GM12878 (cell line): Measurements from ENCODE around the gene ARPC1B. TPM values are rescaled to one million over a fixed set of nuclear protein-coding genes. Genes with fewer than 3 reads are reported as not detected.

Experiments
- ATAC-seq: fragments of 200-7000 bp; cut with Tn5 transposase; 3 replicates; pipeline ENCODE4 v1.9.1; 2020; ENCODE audit warnings: mild to moderate bottlenecking, moderate library complexity
- BruUV-seq: library from RNA; stranded (reverse); fragments of 400-500 nt; replicated peaks from 2 replicates; lab custom pipeline; 2021; lab: Mats Ljungman, UMichigan
- CTCF ChIA-PET: fragments of 300-600 bp; sonication (Branson Sonifier 250); formaldehyde crosslinking; extraction: SDS; loops from one replicate; lab custom pipeline; 2021; ENCODE audit warnings: inconsistent platforms; lab: Yijun Ruan, JAX
- POLR2A ChIA-PET: fragments of 350-600 bp; formaldehyde crosslinking; extraction: SDS; loops from one replicate; lab custom pipeline; 2021; ENCODE audit warnings: inconsistent platforms; lab: Charles Lee
- RAD21 ChIA-PET: fragments of 300-600 bp; sonication (Branson Sonifier 250); formaldehyde crosslinking; loops from one replicate; lab custom pipeline; 2023; ENCODE audit warnings: antibody characterized with exemption; ENCODE audit not compliant: unreplicated experiment; lab: Charles Lee
- SMC1A ChIA-PET: fragments of 300-600 bp; sonication (Branson Sonifier 250); formaldehyde crosslinking; loops from one replicate; lab custom pipeline; 2023; ENCODE audit not compliant: unreplicated experiment, uncharacterized antibody; lab: Charles Lee
- DNase-seq: peaks from one replicate; pipeline ENCODE4 v3.0.0-alpha.2; 2011; ENCODE audit warnings: low read depth, low spot score
- FAIRE-seq: peaks from 3 replicates; lab custom pipeline; 2011; peaks lifted over from hg19 to GRCh38; lab: Jason Lieb, UNC
- H2AFZ ChIP-seq: 2 replicates; pipeline ENCODE4 v1.6.0; 2011; ENCODE audit warnings: low read depth, low read length, control low read depth; ENCODE audit not compliant: control insufficient read depth
- H3K27ac ChIP-seq: 2 replicates; pipeline ENCODE4 v1.5.1; 2011; ENCODE audit warnings: control low read depth; ENCODE audit not compliant: control insufficient read depth, insufficient read depth
- H3K27me3 ChIP-seq, 2 experiments: replicated peaks in 1 of 2; 2 replicates each; pipeline versions ENCODE4 v1.6.0 to v1.6.1; 2011; ENCODE audit warnings: low read length in 1 of 2; ENCODE audit not compliant: control insufficient read depth in 2 of 2, insufficient read depth in 2 of 2
- H3K36me3 ChIP-seq, 2 experiments: 2 replicates each; pipeline ENCODE4 v1.5.1; 2011; ENCODE audit warnings: low read length in 1 of 2; ENCODE audit not compliant: control insufficient read depth in 2 of 2, insufficient read depth in 2 of 2
- H3K4me1 ChIP-seq: 2 replicates; pipeline ENCODE4 v1.6.1; 2011; ENCODE audit warnings: mild to moderate bottlenecking, low read length, moderate library complexity, mixed read lengths; ENCODE audit not compliant: control insufficient read depth, insufficient read depth
- H3K4me2 ChIP-seq: 2 replicates; pipeline ENCODE4 v1.6.0; 2011; ENCODE audit warnings: control low read depth; ENCODE audit not compliant: control insufficient read depth, insufficient read depth
- H3K4me3 ChIP-seq: fragments of 200-600 bp; sonication (generic); 2 replicates; pipeline ENCODE4 v1.5.1; 2016
- H3K79me2 ChIP-seq: 2 replicates; pipeline ENCODE4 v1.6.0; 2011; ENCODE audit warnings: low read length; ENCODE audit not compliant: control insufficient read depth, insufficient read depth
- H3K9ac ChIP-seq: 2 replicates; pipeline ENCODE4 v1.8.0; 2011; ENCODE audit warnings: low read length, control low read depth, mixed read lengths; ENCODE audit not compliant: control insufficient read depth, insufficient read depth
- H3K9me3 ChIP-seq: replicated peaks from 3 replicates; pipeline ENCODE4 v1.5.1; 2011; ENCODE audit warnings: mild to moderate bottlenecking, low read length; ENCODE audit not compliant: control insufficient read depth, insufficient read depth
- H4K20me1 ChIP-seq: 2 replicates; pipeline ENCODE4 v1.6.0; 2011; ENCODE audit not compliant: control insufficient read depth, insufficient read depth
- EZH2 ChIP-seq: IDR thresholded peaks from 2 replicates; pipeline ENCODE4 v1.6.1; 2012; ENCODE audit warnings: low read depth, mild to moderate bottlenecking, control low read depth, inconsistent platforms, low read length, borderline replicate concordance; ENCODE audit not compliant: control insufficient read depth
- HDGF ChIP-seq: fragments of 450-650 bp; IDR thresholded peaks from 2 replicates; pipeline ENCODE4 v1.6.1; 2016; ENCODE audit warnings: antibody characterized with exemption
- HSF1 ChIP-seq: fragments of 150-350 bp; IDR thresholded peaks from 2 replicates; pipeline ENCODE4 v1.6.1; 2014; ENCODE audit warnings: mild to moderate bottlenecking, low read depth, low read length
- NBN ChIP-seq: fragments of 450-650 bp; IDR thresholded peaks from 2 replicates; pipeline ENCODE4 v1.6.1; 2016
- YY1 ChIP-seq: IDR thresholded peaks from 2 replicates; pipeline ENCODE4 v1.6.1; 2011; ENCODE audit warnings: low read depth, mild to moderate bottlenecking, low read length
- WGBS: methylation state at CpG from one replicate; pipeline ENCODE4 v1.1.6; 2016; ENCODE audit warnings: low lambda C conversion rate; ENCODE audit not compliant: insufficient replicate concordance, insufficient coverage; ENCODE audit errors: missing lambda C conversion rate; 5-methylcytosine and 5-hydroxymethylcytosine counted together
- in situ Hi-C: fragments of 300-500 bp; cut with MboI; formaldehyde crosslinking; loops from 9 replicates; pipeline ENCODE4 v1.14.3; 2018; ENCODE audit warnings: mixed read lengths
- intact Hi-C: fragments of 100-400 bp; cut with micrococcal nuclease; formaldehyde crosslinking; loops from one replicate; pipeline ENCODE4 v1.14.2; 2022; ENCODE audit not compliant: unreplicated experiment
- polyA plus RNA-seq, 11 experiments: library from polyadenylated mRNA; depleted of rRNA in 4 of 11; unstranded in 6 of 11; stranded (reverse) in 5 of 11; fragments of >200 nt; fragmentation: Nextera tagmentation in 4 of 11; fragmentation: Illumina TruSeq in 1 of 11; extraction: Ambion mirVana in 4 of 11; extraction: Trizol in 1 of 11; gene quantifications; 1 replicate in 1 of 11; 2 replicates in 10 of 11; pipeline versions ENCODE4 v1.2.1 to v1.2.3, GENCODE V29; 2011 to 2016; ENCODE audit warnings: inconsistent platforms in 2 of 11, missing spikeins in 2 of 11, low read depth in 1 of 11
- total RNA-seq, 4 experiments: library from RNA; depleted of rRNA in 3 of 4; stranded (reverse); fragments of >200 nt in 3 of 4; fragmentation: Illumina TruSeq in 1 of 4; extraction: Trizol in 1 of 4; gene quantifications; 2 replicates each; pipeline versions ENCODE4 v1.2.1 to v1.2.3, GENCODE V29; 2013 to 2021

ARPC1B gene
- total and polyA plus RNA-seq, 10 of the 15 experiments (the other 5 are each of a cell fraction or from before 2014, with no cell fraction given) = 14.1 to 762 (median 387) TPM

GRCh38 chr7:99409192-99409572 is 34.7 kb downstream of the ARPC1B start:
- in situ Hi-C loops = no loop called here
- ATAC-seq (peak; percentile 14), FAIRE-seq (no peak)

More at GRCh38 chr7:99409192-99409572, 34.7 kb downstream of the ARPC1B start:
- ChIA-PET POLR2A (interaction anchor here (0.6 to 4.9 kb wide), 17 partner anchors 11 to 511 kb away, joined by 3 to 51 read pairs (median 5); partner anchors contain the start of genes ARPC1A, ARPC1B, ATP5MF and CPSF4), CTCF (interaction anchor here (0.5 to 4.6 kb wide), 9 partner anchors 10 to 176 kb away, joined by 3 to 31 read pairs (median 4); no protein-coding TSS in a partner anchor), SMC1A (interaction anchor here (0.7 to 3.2 kb wide), 10 partner anchors 13 to 150 kb away, joined by 3 to 20 read pairs (median 3); partner anchors contain the start of genes ARPC1B, CPSF4 and PTCD1), RAD21 (interaction anchor here (1.0 to 2.7 kb wide), 9 partner anchors 29 to 91 kb away, joined by 3 to 8 read pairs (median 7); partner anchors contain the start of genes ARPC1A, CPSF4, PTCD1 and ZNF394)
- H3K27me3 ChIP-seq = no peaks in the 10 kb centered on the region
- H3K4me2 ChIP-seq = peak overlapping the region; percentile 58; the same call in 1 of the 2 replicates
- H3K27ac ChIP-seq = peak overlapping the region; percentile 99
- intact Hi-C loops = loop anchor here (2.0 to 5.0 kb wide), 2 partner anchors 28 to 37 kb away; partner anchors contain the start of gene ARPC1B
- TSS peak; percentile 68 for BruUV-seq
- H4K20me1 ChIP-seq = no peaks in the 10 kb centered on the region
- H3K79me2 ChIP-seq = peaks cover 62% of the 10 kb centered on the region
- TF ChIP-seq HSF1 (0 out of 2 replicates have a peak, but pooled peaks have one; percentile 1), EZH2 (no peak), HDGF (0 out of 2 replicates have a peak, but pooled peaks have one; percentile 4), YY1 (0 out of 2 replicates have a peak, but pooled peaks have one; percentile 3), NBN (no peak)
- H2AFZ ChIP-seq = peak overlapping the region; percentile 98
- 1% methylated on average over 18 of the region's 18 CpGs for WGBS
- peak overlapping the region; percentile 98 for H3K9ac ChIP-seq
- peaks cover 6 to 15% of the 10 kb centered on the region in 2 experiments for H3K36me3 ChIP-seq
- H3K9me3 ChIP-seq = no peaks in the 10 kb centered on the region
- peaks cover 12% of the 10 kb centered on the region for H3K4me1 ChIP-seq
- H3K4me3 ChIP-seq = peak overlapping the region; percentile 100
- DNase-seq = no peak
